Stomach (tissue), 4 donors: ENCODE data around the gene MRPS35.

Experiments
- CTCF ChIP-seq, 7 experiments: fragments of 450-650 bp in 4 of 7; fragments of 200-600 bp in 3 of 7; sonication (generic) in 3 of 7; IDR thresholded peaks; one replicate each; pipeline ENCODE4 v1.5.1; 2016 to 2019; ENCODE audit warnings: antibody characterized with exemption in 7 of 7, control low read depth in 2 of 7, mild to moderate bottlenecking in 1 of 7
- EP300 ChIP-seq: sonication (generic); formaldehyde crosslinking; IDR thresholded peaks from one replicate; pipeline ENCODE4 v1.6.1; 2017; ENCODE audit warnings: antibody characterized with exemption
- POLR2A ChIP-seq, 4 donors: fragments of 450-650 bp; IDR thresholded peaks; one replicate each; pipeline ENCODE4 v1.6.1; 2016; ENCODE audit warnings: antibody characterized with exemption in 4 of 4, control low read depth in 2 of 4, mild to moderate bottlenecking in 1 of 4, moderate library complexity in 1 of 4
- POLR2AphosphoS5 ChIP-seq, 3 donors: sonication (generic); formaldehyde crosslinking; IDR thresholded peaks; one replicate each; pipeline ENCODE4 v1.6.1; 2016; ENCODE audit warnings: antibody characterized with exemption in 3 of 3

- no peak for TF ChIP-seq POLR2A (IDR thresholded peaks at IDR 0.05)
- no peak for TF ChIP-seq CTCF (IDR thresholded peaks at IDR 0.05)
- no peak for TF ChIP-seq EP300
- no peak for TF ChIP-seq POLR2AphosphoS5 (IDR thresholded peaks at IDR 0.05)
Observed at GRCh38 chr12:27762757-27763156, 52.1 kb downstream of the MRPS35 start.
